NCI-H1417 treated with DMSO at 0.1 percent for 48 hours (cell line): ENCODE results near the gene EEIG1.

Experiments used
- DNase-seq: peaks from one replicate; lab custom pipeline; 2025; lab: John Stamatoyannopoulos, UW

The EEIG1 gene

DNA sequence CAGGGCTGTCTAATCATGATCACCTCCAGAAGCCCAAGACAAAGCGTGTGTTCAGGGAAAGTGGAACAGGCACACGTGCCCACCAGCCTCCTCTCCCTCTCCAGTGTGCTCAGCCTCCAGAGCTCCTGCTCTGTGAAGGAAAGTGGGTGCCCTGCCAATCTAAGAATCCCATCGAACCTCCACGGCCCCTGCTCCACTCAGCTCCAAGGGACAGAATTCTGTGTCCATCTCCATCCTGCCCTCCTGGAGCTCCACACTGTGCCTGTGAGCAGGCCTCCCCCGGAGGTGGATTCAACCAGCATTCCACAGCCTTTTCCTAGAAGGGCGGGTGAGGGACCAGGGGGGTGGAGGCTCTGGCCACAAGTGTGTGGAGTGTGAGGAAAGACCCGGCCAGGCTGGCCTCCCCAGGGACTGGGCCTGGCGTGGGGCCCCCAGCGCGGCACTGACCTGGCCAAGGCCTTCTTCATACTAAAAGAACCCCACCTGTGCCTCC, 6.0 kb downstream of the EEIG1 start:
- DNase-seq = no peak

DNA sequence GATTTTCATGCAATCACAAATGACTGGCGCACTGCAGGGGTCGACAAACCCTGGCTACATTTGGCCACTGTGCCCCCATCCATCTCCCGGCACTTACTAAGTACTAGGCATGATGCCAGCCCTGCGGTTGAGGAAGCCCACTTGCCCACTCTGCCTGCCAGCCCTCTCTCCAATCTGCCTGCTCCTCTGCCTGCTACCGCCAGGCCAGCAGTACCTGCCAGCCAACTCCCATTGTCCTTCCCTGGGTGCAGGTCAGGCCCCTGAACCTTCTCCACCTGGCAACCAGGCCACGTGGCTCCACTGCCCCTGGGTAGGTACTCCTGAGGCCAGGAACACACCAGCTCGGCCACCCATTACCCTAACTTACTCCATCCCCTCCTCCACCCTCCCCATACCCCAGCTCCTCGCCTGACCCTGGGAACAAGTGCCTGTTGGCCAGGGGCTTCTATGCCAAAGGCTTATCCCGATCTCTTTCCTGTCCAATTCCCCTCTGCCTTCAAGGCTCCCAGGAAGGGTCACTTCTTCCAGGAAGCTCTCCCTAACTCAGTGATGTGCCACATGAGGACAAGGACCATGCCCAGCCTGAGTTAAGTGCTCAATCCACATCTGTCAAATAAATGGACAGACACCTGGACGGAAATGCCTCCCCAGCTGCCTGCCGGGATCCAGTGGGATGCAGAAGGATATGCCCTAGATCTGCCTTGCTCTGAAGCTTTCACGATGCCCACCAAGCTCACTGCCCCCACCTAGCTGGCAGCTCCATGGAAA, 6.6 kb downstream of the EEIG1 start:
- DNase-seq = no peak

DNA sequence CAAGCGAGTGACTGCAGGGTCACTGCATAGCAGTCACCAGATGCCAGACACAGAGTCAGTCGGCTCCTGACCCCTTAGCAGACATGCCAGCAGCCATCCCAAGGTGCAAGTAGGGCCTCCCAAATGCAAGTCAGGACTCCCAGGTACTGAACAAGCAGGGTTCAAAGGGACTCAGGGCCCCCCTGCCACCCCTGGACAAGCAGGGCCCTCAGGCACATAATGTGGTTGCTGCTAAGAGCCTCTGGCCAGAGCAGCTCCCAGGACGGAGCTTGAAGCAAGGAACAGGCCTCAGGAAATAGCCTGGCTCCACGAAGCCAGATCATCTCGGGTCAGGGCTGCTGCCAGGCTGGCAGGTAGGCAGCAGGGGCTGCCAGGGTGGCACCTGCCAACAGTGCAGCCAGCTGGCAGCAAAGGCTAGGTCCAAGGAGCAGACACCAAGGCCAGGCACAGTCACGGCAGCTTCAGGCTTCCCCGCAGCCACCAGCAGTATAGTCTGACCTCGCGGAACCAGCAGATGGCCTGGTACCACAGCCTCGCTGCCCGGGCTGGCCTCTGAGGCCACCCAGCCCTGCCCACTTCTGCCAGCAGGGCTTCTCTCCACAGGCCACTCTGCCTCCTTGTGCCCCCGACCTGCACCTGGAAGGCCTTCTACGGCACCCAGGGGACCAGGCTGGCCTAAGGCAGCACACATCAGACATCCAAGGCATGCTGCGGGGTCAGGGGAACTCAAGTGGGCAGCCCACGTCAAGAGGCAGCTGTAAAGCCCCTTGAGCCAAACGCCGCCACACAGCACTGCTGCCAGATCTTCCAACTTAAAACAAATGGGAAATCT, 7.4 kb downstream of the EEIG1 start:
- no peak for DNase-seq

DNA sequence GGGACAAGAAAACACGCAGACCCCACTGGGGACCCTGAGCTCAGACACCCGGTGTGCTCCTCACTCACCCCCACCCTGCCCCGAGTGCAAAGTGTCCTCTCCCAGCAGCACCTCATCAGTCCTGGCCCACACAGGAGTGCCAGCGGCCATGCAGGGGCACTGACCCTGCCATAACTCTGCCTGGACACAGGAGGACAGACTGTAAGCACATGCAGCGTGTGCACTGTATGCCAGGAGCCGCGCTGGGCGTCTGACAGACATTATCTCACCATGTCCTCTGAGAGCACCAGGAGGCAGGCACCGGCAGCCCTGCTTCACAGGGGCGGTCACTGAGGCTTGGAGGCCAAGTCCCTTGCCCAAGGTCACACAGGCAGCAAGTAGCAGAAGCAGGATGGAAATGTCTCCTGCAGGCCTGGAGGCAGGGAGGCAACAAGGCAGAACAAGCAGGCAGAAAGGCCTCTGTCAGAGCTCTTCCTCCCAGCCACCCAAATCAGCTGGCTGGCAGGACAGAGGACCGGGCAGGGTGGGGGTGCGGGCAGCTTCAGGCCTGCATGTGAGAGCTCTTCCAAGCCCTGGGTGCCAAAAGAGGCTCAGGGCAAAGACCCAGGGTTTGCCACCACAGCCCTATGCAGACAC, 8.4 kb downstream of the EEIG1 start:
- DNase-seq = no peak

DNA sequence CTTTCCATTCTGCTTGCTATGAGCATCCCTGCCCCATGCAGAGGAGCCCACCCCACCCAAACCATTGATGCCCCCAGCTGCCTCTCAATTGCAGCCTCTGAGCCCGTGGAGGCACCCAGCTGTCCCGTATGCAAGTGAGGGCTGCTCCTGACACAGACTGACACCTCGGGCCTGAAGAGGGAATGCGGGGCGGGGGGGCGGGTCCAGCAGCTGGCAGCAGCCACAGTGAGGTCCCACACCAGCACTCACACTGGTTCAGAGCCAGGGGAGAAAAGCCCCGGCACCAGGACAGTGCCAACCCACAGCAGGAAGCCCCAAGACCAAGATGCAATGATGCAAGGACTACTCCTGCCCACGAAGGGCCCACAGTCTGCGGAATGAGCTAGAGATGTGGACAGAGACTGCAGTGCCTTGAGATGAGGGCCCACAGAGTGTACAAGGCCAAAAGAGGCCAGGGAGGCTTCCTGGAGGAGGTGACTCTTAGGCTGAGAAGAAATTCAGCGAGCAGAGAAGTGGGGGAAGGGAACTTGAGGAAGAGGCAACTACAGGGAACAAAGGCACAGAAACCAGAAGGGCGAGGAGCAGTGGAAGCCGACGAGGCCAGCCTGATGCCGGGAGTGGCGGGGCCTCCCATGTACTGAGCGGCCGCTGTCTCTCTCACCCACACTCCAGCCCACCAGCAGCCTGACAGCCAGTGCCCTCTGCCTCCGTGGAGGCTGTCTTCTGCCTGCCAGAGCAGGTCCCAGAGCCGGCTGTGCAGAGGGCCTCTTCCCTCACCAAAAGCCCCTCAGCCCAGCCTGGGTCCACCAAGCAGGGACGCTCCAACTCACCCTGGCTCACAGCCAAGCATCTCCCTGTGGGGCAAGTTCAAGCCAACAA, 9.2 kb downstream of the EEIG1 start:
- no peak for DNase-seq

DNA sequence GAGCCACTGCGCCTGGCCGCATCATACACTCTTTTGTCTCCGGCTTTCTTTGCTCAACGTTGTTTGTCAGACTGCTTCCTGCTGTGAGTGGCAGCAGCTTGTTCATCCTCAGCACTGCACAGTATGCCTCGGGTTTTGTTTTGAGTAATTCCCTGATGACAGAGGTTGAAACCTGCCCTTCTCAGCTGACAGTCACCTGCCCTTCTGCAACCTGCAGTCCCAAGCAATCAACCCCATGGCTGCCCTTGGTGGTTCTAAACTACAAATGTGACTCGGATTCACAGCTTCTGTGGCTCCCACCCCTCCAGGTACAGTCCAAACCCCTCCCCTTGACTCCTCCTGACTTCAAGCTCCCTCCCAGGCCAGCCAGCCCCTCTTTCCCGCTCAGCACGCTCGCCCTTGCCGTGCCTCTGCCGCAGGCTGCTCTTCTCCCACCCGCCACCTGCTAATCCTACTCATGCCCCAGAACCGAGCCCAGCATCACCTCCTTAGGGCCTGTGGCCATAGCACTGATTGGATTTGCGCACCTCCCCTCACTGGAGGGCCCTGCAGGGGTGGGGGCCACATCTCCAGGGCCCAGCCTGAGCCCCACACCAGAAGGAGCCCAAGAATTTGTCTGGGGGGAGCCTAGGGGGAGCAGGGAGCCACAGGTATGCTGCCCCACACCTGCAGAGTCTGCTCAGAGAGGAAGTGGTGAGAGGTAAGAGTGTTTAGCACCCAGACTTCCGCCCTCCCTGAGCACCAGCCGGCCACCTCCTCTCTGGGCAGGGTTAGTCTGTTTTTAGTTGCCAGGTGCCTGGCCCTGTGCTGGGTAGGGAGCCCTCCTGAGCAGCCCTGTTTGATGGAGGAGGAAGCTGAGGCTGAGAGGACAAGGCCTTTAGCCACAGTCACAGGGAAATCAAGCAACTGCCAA, 10.1 kb downstream of the EEIG1 start:
- peak; percentile 76 for DNase-seq

DNA sequence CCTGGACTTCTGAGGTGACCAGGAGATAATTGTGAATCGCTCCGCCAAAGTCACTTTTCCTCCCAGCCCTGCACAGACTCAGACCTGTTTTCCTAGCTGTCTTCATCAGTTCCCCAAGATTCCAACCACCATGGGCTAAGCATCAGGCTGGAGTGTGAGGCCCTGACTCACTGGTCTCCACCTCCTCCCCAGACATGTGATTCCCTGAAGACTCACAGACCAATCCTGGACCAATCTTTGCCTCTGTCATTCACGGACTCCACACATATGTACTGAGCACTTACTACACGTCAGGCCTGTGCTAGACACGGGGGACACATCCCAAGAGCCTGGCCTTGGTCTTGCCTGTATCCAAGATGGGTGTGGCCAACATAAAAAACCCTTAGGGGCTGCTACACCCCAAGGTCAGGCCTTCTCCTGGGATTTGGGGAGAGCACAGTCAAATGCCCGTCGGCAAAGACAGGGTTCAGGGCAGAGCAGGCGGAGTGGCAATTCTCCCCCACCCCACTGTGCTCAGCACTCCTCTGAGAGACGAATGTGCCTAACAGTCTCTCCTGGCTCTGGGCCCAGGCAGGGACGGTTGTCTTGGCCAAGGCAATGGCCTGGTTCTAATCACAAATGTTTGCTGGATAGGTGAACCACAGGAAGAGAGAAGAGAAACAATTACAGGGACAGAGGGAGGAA, 11.9 kb downstream of the EEIG1 start:
- DNase-seq = no peak

DNA sequence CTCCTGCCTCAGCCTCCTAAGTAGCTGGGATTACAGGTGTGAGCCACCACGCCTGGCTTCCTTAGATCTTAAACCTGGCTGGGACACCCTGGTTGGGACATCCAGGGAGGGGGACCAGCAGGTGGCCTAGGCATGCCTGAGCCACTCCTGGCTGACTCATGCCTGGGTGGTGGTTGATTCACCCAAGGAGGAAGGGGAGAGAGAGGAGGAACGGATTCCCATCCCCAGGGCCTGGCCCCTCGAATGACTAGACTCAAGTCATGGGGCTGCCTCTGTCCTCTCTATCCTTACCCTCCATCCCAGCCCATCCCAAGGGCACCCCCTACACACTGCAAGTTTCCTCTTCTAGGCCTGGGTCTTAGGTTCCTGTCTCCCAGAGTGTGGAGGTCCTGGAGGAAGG, 12.7 kb downstream of the EEIG1 start:
- DNase-seq = no peak

DNA sequence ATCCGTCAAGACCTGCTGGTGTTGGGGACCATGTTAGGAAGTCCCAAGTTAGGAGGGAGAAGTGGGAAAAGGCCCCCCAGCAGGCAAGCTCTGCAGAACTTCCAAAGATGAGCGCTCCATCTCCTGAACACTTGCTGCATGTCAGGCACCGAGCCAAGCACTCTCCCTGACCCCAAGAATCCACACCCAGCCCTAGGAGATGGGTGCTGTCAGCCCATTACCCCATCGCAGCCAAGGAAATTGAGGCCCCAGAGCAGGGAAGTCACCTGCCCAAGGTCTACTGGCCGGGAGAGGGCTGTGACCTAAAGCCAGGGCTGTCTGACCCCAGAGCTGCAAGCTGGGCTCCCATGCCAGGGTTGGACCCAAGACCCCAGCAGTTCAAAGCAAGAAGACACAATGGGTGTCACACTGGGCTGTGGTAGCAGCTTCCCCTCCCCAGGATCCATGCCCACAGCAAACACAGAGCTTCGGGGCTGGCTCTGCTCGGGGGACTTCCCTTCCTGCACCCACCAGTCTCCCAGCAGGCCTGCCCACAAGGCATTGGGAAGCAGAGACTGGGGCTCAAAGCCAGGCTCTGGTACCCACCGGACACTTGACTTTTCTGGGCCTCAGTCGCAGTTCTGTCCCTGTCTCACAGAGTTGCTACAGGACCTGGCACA, 13.5 kb downstream of the EEIG1 start:
- no peak for DNase-seq

DNA sequence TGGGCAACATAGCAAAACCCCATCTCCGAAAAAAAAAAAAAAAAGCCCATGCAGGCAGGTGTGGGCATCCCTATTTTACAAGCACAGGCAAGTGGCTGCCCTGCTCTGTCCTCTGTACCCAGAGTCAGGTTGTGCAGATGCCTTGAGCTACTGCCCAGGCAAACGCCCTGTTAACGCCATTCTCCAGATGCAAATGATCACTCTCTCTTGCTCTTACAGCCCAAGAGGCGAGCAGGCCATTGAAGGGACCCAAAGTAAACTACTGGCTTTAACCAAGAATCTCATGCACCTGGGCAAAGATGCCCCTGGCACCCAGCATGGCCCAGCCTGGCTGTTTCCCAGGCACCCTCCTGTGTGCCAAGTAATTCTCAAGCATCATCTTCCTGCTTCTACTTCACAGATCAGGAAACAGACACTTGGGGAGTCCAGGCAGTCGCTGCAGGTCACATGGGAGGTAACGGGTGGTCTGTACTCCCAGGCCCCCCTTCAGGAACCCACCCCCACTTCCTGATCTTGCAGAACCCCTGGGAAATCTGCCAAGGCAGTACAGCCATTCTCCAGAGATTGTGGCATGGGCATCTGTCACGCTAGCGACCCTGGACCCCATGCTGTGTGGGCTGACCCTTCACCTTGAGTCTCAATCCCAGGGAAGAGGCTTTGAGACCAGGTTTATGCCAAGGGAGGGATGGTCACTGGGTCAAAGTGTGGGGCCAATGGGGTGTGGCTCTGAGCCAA, 14.2 kb downstream of the EEIG1 start:
- DNase-seq = no peak

DNA sequence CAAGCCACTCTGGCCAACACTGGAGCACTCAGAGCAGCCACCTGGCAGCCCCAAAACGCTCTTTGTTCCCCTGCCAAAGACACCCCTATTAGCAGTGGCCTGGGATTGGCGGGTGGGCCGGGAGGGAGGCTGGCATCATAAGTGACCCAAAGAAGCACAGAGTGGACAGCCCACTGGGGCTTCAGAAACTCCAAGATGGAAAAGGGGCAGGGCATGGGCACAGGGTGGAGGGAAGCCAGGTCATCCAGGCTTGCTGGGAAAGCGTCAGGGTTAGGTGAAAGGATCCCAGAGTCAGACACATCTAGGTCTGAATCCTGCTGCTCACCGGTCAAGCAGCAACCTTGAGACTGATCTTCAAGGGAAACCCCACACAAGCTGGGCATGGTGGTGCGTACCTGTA, 14.8 kb downstream of the EEIG1 start:
- DNase-seq = no peak

DNA sequence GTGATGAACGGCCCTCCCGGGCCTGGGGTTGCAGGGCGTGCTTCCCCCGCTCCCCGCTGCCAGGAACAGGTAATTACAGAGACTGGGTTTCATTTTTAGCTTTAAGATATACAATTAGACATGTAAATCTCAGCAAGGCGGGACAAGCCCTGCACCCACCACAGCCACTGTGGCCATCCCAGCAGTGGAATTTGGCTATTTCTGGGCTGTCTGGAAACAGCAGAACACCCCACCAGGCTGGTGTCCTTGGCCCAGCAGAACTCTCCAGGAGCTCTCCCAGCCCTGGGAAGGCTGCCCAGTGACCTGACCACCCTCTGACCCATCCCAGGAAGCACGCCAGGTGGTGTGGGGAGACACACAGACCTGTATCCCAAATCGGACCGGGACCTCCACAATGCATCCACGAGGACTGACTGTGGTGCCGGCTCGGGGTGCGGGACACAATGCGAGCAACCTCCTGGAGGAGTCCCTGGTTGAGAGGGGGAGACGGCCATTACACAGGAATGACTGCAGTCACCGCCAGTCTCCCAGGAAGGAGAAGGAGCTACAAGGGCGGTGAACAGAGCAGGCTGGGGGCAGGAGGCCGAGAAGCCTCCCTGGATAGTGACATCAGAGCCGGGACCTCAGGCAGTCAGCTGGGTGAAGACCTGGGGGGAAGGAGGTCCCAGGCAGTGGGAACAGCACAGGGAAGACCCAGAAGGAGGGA, 17.3 kb downstream of the EEIG1 start:
- DNase-seq = no peak

DNA sequence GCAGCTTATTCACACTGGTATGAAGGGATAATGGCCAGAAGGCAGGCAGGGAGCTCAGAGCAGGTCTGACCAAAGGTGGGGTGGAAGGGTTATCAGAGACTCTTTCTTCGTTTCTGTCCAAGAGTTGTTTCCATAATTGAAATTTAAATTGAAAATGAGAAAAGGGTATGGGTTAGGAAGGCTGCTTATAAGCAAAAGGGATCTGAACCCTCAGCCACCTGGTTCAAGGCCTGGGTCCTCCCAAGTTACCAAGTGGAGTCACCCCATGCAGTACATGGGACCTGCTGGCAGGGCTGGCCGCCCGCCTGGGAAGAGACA, 17.8 kb downstream of the EEIG1 start:
- DNase-seq = no peak

DNA sequence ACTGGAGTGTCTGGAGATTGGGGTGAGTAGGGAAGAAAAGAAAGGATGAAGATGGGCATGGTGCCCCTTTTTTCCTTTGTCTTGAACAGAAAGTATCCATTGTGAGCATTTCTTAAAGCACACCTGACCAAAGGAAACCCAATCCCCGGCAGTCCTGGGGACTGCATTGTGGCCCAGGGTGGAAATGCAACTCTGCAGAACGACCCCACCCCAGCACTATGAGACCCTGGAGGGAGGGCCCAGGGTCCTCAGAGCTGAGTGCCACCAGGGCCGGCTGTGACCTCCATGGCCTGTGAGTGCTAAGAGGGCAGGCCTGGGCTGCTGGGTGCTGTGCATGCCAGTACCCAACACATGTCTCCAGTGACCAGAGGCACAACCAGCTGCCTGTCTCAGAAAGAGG, 18.5 kb downstream of the EEIG1 start:
- DNase-seq = no peak

DNA sequence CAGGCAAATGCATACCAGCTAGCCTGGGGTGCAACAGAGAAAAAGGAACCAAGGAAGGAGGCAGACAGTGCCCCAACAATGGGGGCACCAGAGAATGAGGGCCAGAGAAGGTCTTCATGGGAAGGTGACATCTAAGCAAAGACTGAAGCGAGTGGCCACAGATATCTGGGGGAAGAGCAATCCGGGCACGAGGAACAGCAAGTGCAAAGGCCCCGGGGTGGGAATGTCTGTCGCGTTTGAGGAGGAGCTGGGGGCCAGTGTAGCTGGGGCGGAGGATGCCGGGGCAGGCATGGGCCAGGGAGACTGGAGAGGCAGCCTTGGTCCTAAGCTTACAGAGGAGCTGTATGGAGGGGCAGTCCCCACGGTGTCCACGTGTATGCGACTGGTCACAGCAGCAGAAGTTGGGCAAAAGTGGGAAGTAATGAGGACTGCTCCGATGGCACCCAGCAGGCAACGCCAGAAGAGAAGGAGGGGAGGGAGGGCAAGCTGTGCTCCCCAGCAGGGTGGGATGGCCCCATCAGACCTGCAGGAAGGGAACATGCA, 19.1 kb downstream of the EEIG1 start:
- DNase-seq = no peak

DNA sequence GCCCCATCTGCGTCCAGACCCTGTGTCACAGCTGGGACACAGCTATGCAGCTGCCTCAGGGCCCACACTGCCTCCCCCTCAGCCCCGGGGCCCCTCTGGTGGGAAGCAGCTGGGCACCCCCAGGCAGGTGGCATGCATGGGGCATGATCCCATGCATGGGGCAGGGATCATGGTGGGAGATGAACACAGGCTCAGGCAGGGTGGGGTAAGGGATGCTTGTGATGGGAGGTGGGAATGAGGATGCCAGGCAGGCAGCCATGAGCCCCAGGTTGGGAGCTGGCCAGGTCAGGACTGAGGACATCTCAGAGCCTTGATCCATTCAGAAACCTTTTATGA, 19.7 kb downstream of the EEIG1 start:
- DNase-seq = no peak

DNA sequence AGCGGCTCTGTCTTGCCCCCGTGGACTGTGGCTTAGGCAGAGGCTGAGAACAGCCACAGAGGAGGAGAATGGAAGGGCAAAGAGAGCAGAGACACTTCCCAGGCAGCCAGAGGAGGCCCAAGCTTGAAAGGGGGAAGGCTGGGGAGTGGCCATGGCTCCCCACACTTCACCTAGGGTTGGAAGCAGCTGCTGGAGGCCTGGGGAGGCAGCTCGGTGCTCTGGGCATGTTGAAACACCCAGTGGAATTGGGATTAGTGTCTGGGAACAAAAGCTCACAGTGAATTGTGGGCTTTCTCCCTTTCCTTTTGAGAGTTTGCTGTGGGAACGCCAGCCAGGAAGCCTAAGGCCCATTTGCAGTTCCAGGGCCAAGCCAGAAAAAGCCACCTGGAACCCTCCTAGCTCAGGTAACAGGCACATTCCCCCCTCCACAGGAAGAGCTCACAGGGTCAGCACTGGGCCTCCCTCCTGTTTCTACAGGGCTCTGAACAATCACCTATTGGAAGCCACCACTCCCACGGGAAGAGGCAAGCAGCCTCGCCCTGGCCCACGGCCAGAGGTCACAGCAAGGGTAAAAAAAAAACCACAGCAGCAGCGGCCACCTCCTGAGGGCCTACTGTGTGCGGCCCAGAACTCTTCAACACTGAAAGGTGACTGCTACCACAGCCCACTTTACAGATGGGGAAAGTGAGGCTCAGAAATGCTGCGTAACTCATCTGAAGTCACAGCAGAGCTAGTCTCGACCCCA, 20.2 kb downstream of the EEIG1 start:
- no peak for DNase-seq
